ENCODE results near the gene FKBP10.

GRCh38 chr17:41769985-41770384 lies 42.8 kb upstream of the FKBP10 start:
- TF ChIP-seq ARNT (IDR thresholded peaks at IDR 0.05) (no peak), SP1 (IDR thresholded peaks at IDR 0.05) (no peak)

Data from HEK293T (cell line).